NB4 (cell line): ENCODE measurements around the gene SH3GL3.

Experiments used
- MYC ChIP-seq: IDR thresholded peaks from 2 replicates; pipeline ENCODE4 v1.6.1; 2011; ENCODE audit warnings: low read depth, low read length
- POLR2A ChIP-seq: IDR thresholded peaks from 2 replicates; pipeline ENCODE4 v1.6.1; 2011; ENCODE audit warnings: mild to moderate bottlenecking; ENCODE audit not compliant: insufficient read length; ENCODE audit errors: extremely low read depth
- TF ChIP-seq, protein P1 (sequence below): IDR thresholded peaks from one replicate; pipeline ENCODE4 v1.5.1; 2012; ENCODE audit warnings: low read depth, low read length
- TF ChIP-seq, protein P2 (sequence below): IDR thresholded peaks from 2 replicates; pipeline ENCODE4 v1.6.1; 2011; ENCODE audit warnings: low read depth, low read length

DNA sequence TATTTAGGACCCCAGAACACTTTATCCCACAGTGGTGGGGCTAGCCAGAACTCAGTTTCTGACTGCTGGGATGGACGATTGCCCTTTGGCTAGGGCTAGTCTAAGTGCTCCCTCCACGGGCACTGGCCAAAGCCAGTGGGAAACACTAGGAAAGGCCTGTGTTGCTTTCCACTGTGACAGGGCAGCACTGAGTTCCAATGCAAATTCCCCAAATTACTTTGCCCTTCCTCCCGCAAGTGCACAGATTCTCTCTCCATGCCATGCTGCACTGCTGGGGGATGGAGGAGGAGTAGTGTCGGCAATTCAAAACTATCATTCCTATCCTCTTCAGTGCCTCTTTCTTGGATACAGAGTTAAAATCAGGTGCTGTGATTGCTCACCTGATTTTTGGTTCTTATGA lies 100.0 kb downstream of the SH3GL3 start:
- TF ChIP-seq, protein P1, sequence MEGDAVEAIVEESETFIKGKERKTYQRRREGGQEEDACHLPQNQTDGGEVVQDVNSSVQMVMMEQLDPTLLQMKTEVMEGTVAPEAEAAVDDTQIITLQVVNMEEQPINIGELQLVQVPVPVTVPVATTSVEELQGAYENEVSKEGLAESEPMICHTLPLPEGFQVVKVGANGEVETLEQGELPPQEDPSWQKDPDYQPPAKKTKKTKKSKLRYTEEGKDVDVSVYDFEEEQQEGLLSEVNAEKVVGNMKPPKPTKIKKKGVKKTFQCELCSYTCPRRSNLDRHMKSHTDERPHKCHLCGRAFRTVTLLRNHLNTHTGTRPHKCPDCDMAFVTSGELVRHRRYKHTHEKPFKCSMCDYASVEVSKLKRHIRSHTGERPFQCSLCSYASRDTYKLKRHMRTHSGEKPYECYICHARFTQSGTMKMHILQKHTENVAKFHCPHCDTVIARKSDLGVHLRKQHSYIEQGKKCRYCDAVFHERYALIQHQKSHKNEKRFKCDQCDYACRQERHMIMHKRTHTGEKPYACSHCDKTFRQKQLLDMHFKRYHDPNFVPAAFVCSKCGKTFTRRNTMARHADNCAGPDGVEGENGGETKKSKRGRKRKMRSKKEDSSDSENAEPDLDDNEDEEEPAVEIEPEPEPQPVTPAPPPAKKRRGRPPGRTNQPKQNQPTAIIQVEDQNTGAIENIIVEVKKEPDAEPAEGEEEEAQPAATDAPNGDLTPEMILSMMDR = no peak
- TF ChIP-seq, protein P2, sequence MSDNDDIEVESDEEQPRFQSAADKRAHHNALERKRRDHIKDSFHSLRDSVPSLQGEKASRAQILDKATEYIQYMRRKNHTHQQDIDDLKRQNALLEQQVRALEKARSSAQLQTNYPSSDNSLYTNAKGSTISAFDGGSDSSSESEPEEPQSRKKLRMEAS = no peak
- TF ChIP-seq POLR2A (no peak), MYC (no peak)
